Hematopoietic multipotent progenitor cell treated with erythropoietin and hydrocortisone succinate and interleukin-3 and kit ligand, for 4 days (in vitro differentiated cells): ENCODE results near the gene RBBP7.

Experiments used
- DNase-seq: peaks from one replicate; pipeline ENCODE4 v3.0.0-alpha.2; 2015

RBBP7 gene

DNA sequence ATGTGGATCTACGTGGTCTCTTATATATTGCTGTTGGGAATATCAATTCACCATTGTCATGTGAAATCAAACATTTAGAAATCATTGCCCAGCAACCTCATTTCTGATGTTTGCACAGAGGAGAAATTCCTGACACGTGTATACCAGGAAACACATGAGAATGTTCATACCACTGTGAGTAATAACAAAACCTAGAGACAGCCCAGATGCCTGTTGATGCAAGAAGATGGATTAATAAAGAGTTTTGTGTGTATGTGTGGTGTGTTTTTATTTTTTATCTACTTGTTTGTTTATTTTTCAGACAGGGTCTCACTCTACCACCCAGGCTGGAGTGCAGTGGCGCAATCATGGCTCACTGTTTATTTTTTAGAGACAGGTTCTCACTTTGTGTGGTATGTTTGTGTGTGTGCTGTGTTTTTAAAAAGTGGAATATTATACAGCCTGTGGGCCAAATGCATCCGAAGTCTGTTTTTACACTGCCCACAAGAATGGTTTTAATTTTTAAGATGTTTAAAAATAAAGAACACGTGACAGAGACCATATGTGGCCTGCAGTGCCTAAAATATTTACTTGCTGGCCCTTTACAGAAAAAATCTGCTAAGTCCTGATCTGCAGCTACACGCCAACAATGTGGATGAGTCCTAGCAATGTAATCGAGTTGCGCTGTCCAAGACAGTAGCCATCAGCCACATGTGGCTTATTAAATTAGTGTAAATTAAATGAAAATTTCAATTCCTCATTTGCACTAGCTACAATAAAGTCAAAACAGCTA, 44.7 kb downstream of the RBBP7 start:
- no peak for DNase-seq

DNA sequence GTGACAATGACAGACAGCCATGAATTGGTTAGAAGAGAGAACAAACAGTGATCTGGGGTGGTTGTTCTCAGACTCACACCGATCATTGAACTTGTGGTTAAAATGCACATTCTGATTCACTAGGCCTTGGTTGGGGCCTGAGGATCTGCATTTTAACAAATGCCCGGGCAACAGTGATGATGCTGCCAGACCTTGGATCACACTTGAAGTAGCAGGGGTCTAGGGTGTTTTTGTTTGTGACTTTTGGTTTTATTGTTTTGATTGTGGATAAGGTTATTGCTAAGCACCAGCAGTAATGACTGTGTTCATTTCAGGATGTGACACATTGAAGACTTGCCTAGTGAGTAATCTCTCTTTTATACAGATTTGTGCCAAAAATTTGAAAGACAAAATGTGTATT, 47.4 kb downstream of the RBBP7 start:
- no peak for DNase-seq

GRCh38 chrX:16819634-16820033, 50.5 kb downstream of the RBBP7 start:
- DNase-seq: no peak

DNA sequence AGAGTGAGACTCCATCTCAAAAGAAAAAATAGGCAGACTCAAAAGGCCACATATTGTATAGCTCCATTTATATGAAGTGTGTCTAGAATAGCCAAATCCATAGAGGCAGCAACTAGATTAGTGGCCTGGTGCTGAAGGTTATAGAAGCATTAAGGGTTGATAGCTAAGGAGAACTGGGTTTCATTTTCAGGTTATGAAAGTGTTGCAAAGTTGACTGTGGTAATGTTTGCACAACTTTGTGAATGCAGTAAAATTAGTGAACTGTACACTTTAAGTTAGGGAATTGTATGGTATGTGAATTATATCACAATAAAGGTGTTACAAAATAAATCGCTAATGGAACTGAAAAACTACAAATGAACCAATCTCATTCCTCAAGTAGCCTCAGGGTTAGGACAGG, 55.6 kb downstream of the RBBP7 start:
- no peak for DNase-seq

DNA sequence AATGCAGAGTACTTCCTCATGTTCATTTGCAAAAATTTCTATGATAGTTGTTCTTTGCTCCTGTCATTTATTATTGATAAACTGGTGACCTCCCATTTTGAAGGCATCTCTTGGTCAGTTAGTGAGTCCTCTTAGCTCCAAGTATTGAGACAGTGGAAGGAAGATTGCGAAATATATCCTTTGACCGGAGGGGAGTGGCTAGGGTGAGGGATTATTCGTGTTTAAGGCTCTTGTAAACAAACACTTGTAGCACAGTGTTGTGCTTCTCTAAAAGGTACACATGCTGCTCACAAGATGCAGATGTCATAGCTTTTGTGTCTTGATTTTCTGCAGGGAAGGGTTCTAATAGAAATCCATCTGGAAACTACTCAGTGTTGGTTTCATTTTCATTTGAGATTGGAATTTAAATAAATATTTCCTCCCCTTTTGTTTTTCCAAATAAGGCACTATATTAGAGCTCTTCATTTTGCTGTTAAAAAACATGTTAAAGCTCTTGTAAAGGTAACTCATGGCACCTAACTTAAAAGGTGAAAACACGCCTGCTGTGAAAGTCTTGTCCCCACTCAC, 62.1 kb downstream of the RBBP7 start:
- DNase-seq: no peak

GRCh38 chrX:16807548-16807947, 62.6 kb downstream of the RBBP7 start:
- no peak for DNase-seq

- no peak for DNase-seq
Measured at GRCh38 chrX:16804923-16805464, 65.2 kb downstream of the RBBP7 start.

- DNase-seq: no peak
Measured at GRCh38 chrX:16797841-16798240, 72.3 kb downstream of the RBBP7 start.

- no peak for DNase-seq
Measured at GRCh38 chrX:16797358-16797757, 72.8 kb downstream of the RBBP7 start.

DNA sequence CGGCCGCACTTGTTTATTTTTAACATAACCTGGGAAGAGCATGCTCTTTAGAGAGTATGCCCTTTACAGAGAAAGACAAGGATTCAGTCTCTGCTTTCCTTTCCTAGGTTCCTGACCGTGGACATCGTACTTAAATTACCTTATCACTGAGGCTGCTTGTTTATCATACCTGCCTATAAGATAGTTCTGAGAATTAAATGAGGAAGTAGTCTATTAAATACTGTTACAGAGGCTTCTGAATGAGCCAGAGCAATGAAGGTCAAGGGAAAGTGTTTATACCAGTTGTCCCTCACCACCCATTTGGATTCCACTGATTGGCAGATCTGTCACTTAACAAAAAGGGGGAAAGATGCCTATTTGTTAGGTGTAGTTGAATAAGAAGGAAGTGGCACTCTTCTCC, 73.9 kb downstream of the RBBP7 start:
- no peak for DNase-seq
